ENCODE data around the gene KISS1R.

KISS1R gene

DNA sequence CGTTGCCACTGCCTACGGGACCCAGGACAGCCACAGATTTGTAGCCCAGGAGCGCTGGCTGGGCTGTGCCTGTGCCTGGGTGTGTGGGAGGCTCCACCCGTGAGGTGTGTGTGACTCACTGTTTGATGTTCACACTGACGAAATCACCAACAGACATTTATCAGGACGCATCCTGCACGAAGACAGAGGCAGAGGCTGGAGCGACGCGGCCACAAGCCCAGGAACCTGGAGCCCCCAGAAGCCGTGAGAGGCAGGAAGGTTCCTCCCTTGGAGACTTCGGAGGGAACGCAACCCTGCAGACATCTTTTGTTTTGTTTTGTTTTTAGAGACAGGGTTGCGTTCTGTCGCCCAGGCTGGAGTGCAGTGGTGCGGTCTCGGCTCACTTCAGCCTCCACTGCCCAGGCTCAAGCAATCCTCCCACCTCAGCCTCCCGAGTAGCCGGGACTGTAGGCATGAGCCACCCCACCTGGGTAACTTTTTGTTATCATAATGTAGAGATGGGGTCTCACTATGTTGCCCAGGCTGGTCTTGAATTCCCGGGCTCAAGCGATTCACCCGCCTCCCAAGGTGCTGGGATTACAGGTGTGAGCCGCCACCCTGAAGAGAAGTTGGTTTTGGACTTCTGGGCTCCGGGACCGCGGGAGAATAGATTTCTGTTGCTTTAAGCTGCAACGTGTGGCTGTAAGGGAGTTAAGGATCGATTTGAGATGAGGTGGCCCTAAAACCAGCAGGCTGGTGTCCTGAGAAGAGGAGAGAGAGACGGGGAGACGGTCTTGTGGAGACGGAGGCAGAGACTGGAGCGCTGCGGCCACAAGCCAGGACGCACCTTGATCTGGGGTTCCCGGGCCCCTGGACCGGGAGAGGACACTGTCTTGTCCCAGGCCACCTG lies 42.1 kb downstream of the KISS1R start:
- no peak overlapping the region for H3K27ac Mint-ChIP-seq
- no peak overlapping the region for H3K4me3 Mint-ChIP-seq
- no peaks in the 10 kb centered on the region for H3K27me3 Mint-ChIP-seq
- H3K9me3 Mint-ChIP-seq: no peaks in the 10 kb centered on the region
- H3K36me3 Mint-ChIP-seq: no peaks in the 10 kb centered on the region
- H3K4me1 Mint-ChIP-seq: peaks cover 8% of the 10 kb centered on the region

DNA sequence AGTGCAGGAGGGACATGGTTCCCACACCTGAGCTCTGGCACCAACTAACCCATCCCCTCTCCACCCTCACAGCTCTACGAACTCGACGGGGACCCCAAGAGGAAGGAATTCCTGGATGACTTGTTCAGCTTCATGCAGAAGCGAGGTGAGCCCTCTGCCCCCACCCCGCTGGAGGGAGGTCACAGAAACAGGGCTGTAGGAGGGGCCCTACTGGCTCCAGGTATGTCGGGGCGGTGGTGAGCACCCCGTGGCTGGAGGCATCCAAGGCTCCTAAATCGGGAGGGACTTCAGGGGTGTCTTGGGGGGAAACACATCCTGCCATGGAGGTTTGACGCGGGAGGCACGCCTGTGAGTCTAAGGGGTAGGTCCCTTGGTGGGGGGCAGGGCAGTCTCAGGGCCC lies 42.9 kb downstream of the KISS1R start:
- Mint-ChIP-seq H3K4me3 (no peak overlapping the region), H3K27ac (no peak overlapping the region), H3K36me3 (no peaks in the 10 kb centered on the region), H3K27me3 (no peaks in the 10 kb centered on the region), H3K4me1 (peaks cover 8% of the 10 kb centered on the region), H3K9me3 (no peaks in the 10 kb centered on the region)

DNA sequence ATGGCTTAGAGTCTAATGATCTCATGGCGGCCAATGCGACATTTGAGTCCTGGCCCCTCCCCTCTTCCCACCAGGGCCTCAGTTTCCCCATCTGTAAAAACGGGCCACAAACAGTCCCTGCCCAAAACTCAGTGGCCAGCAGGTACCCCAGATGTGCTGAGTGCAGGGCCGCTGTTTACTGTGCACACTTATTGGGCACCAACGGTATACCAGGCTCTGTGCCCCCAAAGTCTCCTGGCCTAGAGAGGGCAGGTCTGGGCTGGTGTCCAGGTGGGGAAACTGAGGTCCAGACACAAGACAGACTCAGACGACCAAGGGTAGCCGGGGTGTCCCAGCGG lies 43.4 kb downstream of the KISS1R start:
- Mint-ChIP-seq H3K4me1 (peaks cover 8% of the 10 kb centered on the region), H3K27me3 (no peaks in the 10 kb centered on the region), H3K4me3 (no peak overlapping the region), H3K36me3 (peaks cover 2% of the 10 kb centered on the region), H3K9me3 (no peaks in the 10 kb centered on the region), H3K27ac (no peak overlapping the region)

DNA sequence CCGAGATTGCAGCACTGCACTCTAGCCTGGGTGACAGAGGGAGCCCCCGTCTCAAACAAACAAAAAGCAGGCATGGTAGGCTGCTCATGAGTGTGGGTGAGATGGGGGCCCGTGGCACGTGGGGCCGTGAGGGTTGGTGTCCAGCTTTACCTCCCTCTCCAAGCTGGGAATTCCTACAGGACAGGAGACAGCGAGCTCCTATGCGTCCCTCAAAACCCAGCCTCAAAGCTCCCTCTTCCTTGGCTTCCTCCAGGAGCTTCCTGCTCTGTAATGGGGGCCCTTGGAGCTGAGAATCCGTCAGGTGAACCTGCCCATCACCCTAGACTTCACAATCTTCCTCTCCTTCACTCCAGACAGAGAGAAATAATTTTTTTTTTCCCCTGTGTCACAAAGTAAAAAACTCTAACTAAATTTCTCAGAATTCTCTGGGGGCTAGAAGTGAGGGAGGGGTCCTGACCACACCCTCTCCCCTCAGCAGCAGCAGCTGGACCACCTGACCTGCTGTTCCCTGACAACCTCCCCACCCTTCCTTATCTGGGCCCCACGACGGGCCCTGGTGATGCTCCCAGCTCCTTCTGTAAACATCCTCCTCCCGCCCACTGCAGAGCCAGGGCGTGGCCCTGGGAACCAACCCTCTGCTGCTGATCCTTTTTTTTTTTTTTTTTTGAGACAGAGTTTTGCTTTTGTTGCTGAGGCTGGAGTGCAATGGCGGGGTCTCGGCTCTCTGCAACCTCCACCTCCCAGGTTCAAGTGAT lies 44.9 kb downstream of the KISS1R start:
- peaks cover 8% of the 10 kb centered on the region for H3K4me1 Mint-ChIP-seq
- H3K27me3 Mint-ChIP-seq: no peaks in the 10 kb centered on the region
- no peaks in the 10 kb centered on the region for H3K9me3 Mint-ChIP-seq
- H3K4me3 Mint-ChIP-seq: no peak overlapping the region
- peaks cover 2% of the 10 kb centered on the region for H3K36me3 Mint-ChIP-seq
- H3K27ac Mint-ChIP-seq: no peak overlapping the region

DNA sequence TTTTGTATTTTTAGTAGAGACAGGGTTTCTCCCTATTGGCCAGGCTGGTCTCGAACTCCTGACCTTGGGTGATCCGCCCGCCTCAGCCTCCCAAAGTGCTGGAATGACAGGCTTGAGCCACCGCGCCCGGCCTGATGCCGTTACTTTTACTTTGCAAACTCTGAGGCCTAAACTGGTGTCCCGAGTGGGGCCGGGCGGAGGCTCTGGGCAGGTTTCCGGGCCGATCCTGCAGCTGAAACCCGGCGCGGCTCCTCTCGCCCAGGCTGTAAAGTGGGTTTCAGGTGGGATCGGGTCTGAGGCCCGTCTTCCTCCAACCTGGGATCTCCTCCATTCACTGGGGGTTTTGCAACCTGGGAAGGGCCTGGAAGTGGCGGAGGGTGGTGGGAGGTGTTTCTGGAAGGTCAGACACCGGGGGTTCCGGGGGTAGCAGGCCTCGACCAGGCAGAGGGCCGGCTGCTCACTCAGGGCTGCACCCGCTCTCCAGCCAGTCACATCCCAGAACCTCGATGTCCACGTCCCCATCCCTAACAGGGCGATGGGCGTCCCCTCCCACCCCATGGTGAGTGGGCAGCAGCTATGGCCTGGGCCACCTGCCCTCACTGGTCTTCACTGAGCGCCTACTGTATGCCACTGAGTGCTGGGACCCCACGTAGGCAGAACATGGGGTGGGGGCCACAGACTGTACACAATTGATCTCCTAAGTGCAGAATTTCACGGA lies 45.7 kb downstream of the KISS1R start:
- Mint-ChIP-seq H3K36me3 (peaks cover 2% of the 10 kb centered on the region), H3K27ac (no peak overlapping the region), H3K4me3 (no peak overlapping the region), H3K9me3 (no peaks in the 10 kb centered on the region), H3K4me1 (peaks cover 8% of the 10 kb centered on the region), H3K27me3 (no peaks in the 10 kb centered on the region)

DNA sequence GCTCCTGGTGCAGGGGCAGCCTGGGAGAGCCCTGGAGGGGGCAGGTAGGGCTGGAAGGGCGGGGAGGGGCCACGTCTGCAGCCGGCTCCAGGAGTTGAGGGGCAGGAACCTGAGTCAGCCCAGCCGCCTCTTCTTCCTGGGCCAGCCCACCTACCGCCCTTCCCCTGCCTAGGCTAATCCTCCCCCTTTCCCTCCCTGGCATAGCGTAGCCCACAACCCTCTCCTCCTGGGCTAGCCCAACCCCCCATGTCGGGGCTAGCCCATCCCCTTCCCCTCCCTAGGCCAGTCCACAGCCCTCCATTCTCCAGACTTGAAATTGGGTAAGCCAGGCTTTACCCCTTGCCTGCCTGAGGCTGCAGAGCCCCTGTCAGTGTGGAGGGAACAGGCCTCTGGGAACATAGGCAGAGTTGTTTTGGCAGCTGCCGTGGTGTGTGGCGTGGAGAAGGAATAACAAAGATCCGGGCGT lies 46.4 kb downstream of the KISS1R start:
- no peaks in the 10 kb centered on the region for H3K27me3 Mint-ChIP-seq
- peaks cover 8% of the 10 kb centered on the region for H3K4me1 Mint-ChIP-seq
- no peak overlapping the region for H3K4me3 Mint-ChIP-seq
- no peaks in the 10 kb centered on the region for H3K9me3 Mint-ChIP-seq
- peaks cover 2% of the 10 kb centered on the region for H3K36me3 Mint-ChIP-seq
- no peak overlapping the region for H3K27ac Mint-ChIP-seq

DNA sequence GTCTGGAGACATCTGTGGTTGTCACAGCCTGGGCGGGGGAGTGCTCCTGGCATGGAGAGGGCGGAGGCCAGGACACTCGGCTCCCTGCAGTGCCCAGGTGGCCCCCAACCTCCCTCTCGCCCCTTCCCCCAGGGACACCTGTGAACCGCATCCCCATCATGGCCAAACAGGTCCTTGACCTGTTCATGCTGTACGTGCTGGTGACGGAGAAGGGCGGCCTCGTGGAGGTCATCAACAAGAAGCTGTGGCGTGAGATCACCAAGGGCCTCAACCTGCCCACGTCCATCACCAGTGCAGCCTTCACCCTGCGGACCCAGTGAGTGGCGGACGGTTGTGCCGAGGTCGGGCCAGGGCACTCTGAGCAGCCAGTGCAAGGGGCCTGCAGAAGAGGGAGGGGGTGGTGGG lies 47.0 kb downstream of the KISS1R start:
- Mint-ChIP-seq H3K4me3 (no peak overlapping the region), H3K27ac (no peak overlapping the region), H3K4me1 (peaks cover 5% of the 10 kb centered on the region), H3K36me3 (peaks cover 2% of the 10 kb centered on the region), H3K9me3 (no peaks in the 10 kb centered on the region), H3K27me3 (no peaks in the 10 kb centered on the region)

DNA sequence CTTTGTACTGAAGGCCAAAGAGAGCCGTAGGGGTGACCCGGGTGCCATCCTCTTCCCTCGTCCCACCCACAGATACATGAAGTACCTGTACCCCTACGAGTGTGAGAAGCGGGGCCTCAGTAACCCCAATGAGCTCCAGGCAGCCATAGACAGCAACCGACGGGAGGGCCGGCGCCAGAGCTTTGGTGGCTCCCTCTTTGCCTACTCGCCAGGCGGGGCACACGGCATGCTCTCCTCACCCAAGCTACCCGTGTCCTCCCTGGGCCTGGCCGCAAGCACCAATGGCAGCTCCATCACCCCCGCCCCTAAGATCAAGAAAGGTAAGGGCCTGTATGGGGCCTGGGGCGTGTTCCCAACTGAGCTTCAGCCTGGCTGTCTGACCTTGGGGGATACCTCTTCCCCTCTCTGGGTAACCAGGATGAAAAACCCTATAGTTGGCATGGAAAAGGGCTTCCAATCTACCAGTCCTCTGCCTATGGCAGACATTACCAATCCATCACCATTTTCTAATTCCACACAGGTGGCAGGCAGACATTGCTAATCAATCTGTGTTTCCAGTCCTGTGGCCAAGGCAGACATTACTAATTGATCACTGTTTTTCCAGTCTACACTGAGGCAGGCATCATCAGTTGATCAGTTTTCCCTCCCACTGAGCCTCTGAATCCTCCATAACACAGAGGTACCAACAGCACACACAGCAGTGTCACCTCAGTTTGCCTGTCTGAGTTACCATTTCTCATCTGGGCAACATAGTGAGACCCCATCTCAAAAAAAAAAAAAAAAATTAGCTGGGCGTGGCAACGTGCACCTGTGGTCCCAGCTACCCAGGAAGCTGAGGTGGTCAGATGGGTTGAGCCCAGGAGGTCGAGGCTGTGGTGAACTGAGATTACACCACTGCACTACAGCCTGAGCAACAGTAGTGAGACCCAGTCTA lies 47.9 kb downstream of the KISS1R start:
- Mint-ChIP-seq H3K4me3 (no peak overlapping the region), H3K27ac (no peak overlapping the region), H3K36me3 (peaks cover 2% of the 10 kb centered on the region), H3K4me1 (peaks cover 5% of the 10 kb centered on the region), H3K9me3 (no peaks in the 10 kb centered on the region), H3K27me3 (no peaks in the 10 kb centered on the region)

DNA sequence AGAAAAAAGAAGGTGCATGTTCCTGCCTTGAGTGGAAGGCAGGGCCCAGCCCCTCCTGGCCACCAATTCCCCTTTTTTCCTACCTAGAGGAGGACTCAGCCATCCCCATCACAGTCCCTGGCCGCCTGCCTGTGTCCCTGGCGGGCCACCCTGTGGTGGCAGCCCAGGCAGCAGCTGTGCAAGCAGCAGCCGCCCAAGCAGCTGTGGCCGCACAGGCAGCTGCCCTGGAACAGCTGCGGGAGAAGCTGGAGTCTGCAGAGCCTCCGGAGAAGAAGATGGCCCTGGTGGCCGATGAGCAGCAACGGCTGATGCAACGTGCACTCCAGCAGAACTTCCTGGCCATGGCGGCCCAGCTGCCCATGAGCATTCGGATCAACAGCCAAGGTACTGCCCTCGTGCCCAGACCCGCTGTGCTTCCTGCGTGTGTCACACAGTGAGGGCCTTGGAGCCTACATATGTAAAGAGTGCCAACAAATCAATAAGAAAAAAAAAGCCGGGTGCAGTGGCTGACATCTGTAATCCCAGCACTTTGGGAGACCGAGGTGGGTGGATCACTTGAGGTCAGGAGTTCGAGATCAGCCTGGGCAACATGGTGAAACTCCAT lies 49.5 kb downstream of the KISS1R start:
- Mint-ChIP-seq H3K36me3 (peaks cover 7% of the 10 kb centered on the region), H3K27me3 (no peaks in the 10 kb centered on the region), H3K27ac (no peak overlapping the region)

More for the DNA sequence above, 49.5 kb downstream of the KISS1R start:
- H3K4me3 Mint-ChIP-seq: no peak overlapping the region
- H3K9me3 Mint-ChIP-seq: no peaks in the 10 kb centered on the region
- peaks cover 5% of the 10 kb centered on the region for H3K4me1 Mint-ChIP-seq
